IPS-20b (cell line): ENCODE results near the gene ARMC5.
A peak's percentile ranks its signal among the peaks of the same experiment; 100 is the strongest.
"Not testable (repeated sequence)": the region's sequence is repeated elsewhere in the genome, so short reads cannot be mapped to it uniquely, and the experiment has no call there.

ENCODE experiments used
- H3K27ac ChIP-seq: one replicate; pipeline ENCODE4 v1.5.1; 2013; ENCODE audit warnings: low read length
- H3K27me3 ChIP-seq: 2 replicates; pipeline ENCODE4 v1.6.1; 2013; ENCODE audit warnings: mild to moderate bottlenecking, low read length, inconsistent platforms; ENCODE audit not compliant: insufficient read depth
- H3K36me3 ChIP-seq: 2 replicates; pipeline ENCODE4 v1.6.1; 2013; ENCODE audit warnings: low read depth, mild to moderate bottlenecking, inconsistent platforms, low read length, moderate library complexity; ENCODE audit not compliant: insufficient read depth
- H3K4me1 ChIP-seq: 2 replicates; pipeline ENCODE4 v1.6.1; 2013; ENCODE audit warnings: mild to moderate bottlenecking, control low read depth, inconsistent platforms, low read length, moderate library complexity; ENCODE audit not compliant: insufficient read depth
- H3K4me3 ChIP-seq: 2 replicates; pipeline ENCODE4 v1.5.1; 2013; ENCODE audit warnings: mild to moderate bottlenecking, low read length, inconsistent platforms
- H3K9ac ChIP-seq: 2 replicates; pipeline ENCODE4 v1.6.1; 2013; ENCODE audit warnings: low read depth, mild to moderate bottlenecking, inconsistent platforms, low read length, moderate library complexity
- H3K9me3 ChIP-seq: 2 replicates; pipeline ENCODE4 v1.6.1; 2013; ENCODE audit warnings: mild to moderate bottlenecking, low read depth, low read length, inconsistent platforms; ENCODE audit not compliant: insufficient read depth

ARMC5 gene

GRCh38 chr16:31475946-31476302 lies 16.6 kb downstream of the ARMC5 start:
- Histone ChIP-seq H3K4me3 (peak overlapping the region; percentile 69; the same call in 1 of the 2 replicates), H3K27me3 (peaks cover 82% of the 10 kb centered on the region), H3K36me3 (no peaks in the 10 kb centered on the region), H3K9ac (no peak overlapping the region; the same call in 1 of the 2 replicates), H3K9me3 (no peaks in the 10 kb centered on the region), H3K4me1 (peaks cover 5% of the 10 kb centered on the region; the same call in 1 of the 2 replicates), H3K27ac (no peak overlapping the region)

- no peak overlapping the region for H3K27ac ChIP-seq
- peak overlapping the region; percentile 69 for H3K4me3 ChIP-seq
- no peak overlapping the region; the same call in 1 of the 2 replicates for H3K9ac ChIP-seq
- H3K27me3 ChIP-seq: peaks cover 82% of the 10 kb centered on the region
- no peaks in the 10 kb centered on the region for H3K36me3 ChIP-seq
- H3K9me3 ChIP-seq: no peaks in the 10 kb centered on the region
- H3K4me1 ChIP-seq: no peaks in the 10 kb centered on the region; the same call in 1 of the 2 replicates
Measured at GRCh38 chr16:31476303-31477219, 17.3 kb downstream of the ARMC5 start.

GRCh38 chr16:31477220-31478216 lies 18.2 kb downstream of the ARMC5 start:
- Histone ChIP-seq H3K4me3 (peak overlapping the region; percentile 67), H3K9ac (no peak overlapping the region), H3K4me1 (no peaks in the 10 kb centered on the region), H3K9me3 (no peaks in the 10 kb centered on the region), H3K27ac (no peak overlapping the region), H3K36me3 (no peaks in the 10 kb centered on the region), H3K27me3 (peaks cover 85% of the 10 kb centered on the region)

GRCh38 chr16:31478956-31479355 lies 19.7 kb downstream of the ARMC5 start:
- Histone ChIP-seq H3K36me3 (no peaks in the 10 kb centered on the region), H3K4me1 (no peaks in the 10 kb centered on the region), H3K4me3 (no peak overlapping the region), H3K9ac (no peak overlapping the region), H3K9me3 (no peaks in the 10 kb centered on the region), H3K27me3 (peaks cover 79% of the 10 kb centered on the region), H3K27ac (no peak overlapping the region)

- H3K9ac ChIP-seq: no peak overlapping the region
- H3K4me1 ChIP-seq: no peaks in the 10 kb centered on the region
- H3K4me3 ChIP-seq: no peak overlapping the region
- no peak overlapping the region for H3K27ac ChIP-seq
- H3K36me3 ChIP-seq: no peaks in the 10 kb centered on the region
- peaks cover 76% of the 10 kb centered on the region for H3K27me3 ChIP-seq
- no peaks in the 10 kb centered on the region for H3K9me3 ChIP-seq
Measured at GRCh38 chr16:31479751-31480150, 20.4 kb downstream of the ARMC5 start.

GRCh38 chr16:31480851-31481536 lies 21.7 kb downstream of the ARMC5 start:
- Histone ChIP-seq H3K9me3 (no peaks in the 10 kb centered on the region), H3K4me3 (no peak overlapping the region), H3K27me3 (peaks cover 76% of the 10 kb centered on the region), H3K4me1 (no peaks in the 10 kb centered on the region), H3K9ac (no peak overlapping the region), H3K36me3 (no peaks in the 10 kb centered on the region), H3K27ac (no peak overlapping the region)

- H3K9me3 ChIP-seq: no peaks in the 10 kb centered on the region
- H3K9ac ChIP-seq: no peak within 1 kb of the TSS
- H3K4me3 ChIP-seq: no peak within 1 kb of the TSS
- H3K4me1 ChIP-seq: no peaks in the 10 kb centered on the region; the same call in 1 of the 2 replicates
- H3K27me3 ChIP-seq: peaks cover 87% of the 10 kb centered on the region
- H3K27ac ChIP-seq: no peak within 1 kb of the TSS
- no peaks in the 10 kb centered on the region for H3K36me3 ChIP-seq
Measured at GRCh38 chr16:31483081-31483480, 23.8 kb downstream of the ARMC5 start, which contains the start of gene SLC5A2. Gene SLC5A2 (plus strand): TSS chr16:31483123. CDS start chr16:31483137, 14 bp downstream.

- H3K9me3 ChIP-seq, H3K4me3 ChIP-seq, H3K36me3 ChIP-seq, H3K4me1 ChIP-seq, H3K27ac ChIP-seq, H3K9ac ChIP-seq: not testable (repeated sequence)
- peaks cover 88% of the 10 kb centered on the region for H3K27me3 ChIP-seq
Measured at GRCh38 chr16:31484048-31484447, 24.7 kb downstream of the ARMC5 start.

- no peaks in the 10 kb centered on the region for H3K36me3 ChIP-seq
- no peak overlapping the region for H3K4me3 ChIP-seq
- no peak overlapping the region for H3K27ac ChIP-seq
- H3K9ac ChIP-seq: no peak overlapping the region
- H3K4me1 ChIP-seq: no peaks in the 10 kb centered on the region; the same call in 1 of the 2 replicates
- H3K27me3 ChIP-seq: peaks cover 88% of the 10 kb centered on the region
- no peaks in the 10 kb centered on the region for H3K9me3 ChIP-seq
Measured at GRCh38 chr16:31484491-31485171, 25.3 kb downstream of the ARMC5 start.

GRCh38 chr16:31485571-31485970 lies 26.3 kb downstream of the ARMC5 start:
- H3K36me3 ChIP-seq: no peaks in the 10 kb centered on the region
- no peak overlapping the region for H3K4me3 ChIP-seq
- H3K4me1 ChIP-seq: no peaks in the 10 kb centered on the region; the same call in 1 of the 2 replicates
- no peak overlapping the region for H3K27ac ChIP-seq
- H3K9me3 ChIP-seq: no peaks in the 10 kb centered on the region
- peaks cover 89% of the 10 kb centered on the region for H3K27me3 ChIP-seq
- no peak overlapping the region for H3K9ac ChIP-seq
